ENCODE measurements around the gene RCAN2. TPM values are rescaled to one million over a fixed set of nuclear protein-coding genes. Genes with fewer than 3 reads are reported as not detected.

The RCAN2 gene
- total RNA-seq, 2 donors from 2014 or later, result 1.3 to 7.4 TPM

- H3K27ac Mint-ChIP-seq, result no peak overlapping the region
- no peak overlapping the region for H3K4me3 Mint-ChIP-seq
- no peak for ATAC-seq (replicated peaks in 1 of 2)
These were observed 14.9 kb downstream of the RCAN2 start for GRCh38 chr6:46476301-46476700.

GRCh38 chr6:46473881-46474280, 17.4 kb downstream of the RCAN2 start:
- Mint-ChIP-seq H3K27ac (no peak overlapping the region), H3K4me1 (ENCODE audit: low read depth) (no peaks in the 10 kb centered on the region), H3K27me3 (ENCODE audit: low read depth) (peaks cover 33% of the 10 kb centered on the region), H3K36me3 (ENCODE audit: insufficient read depth in 2 of 2) (no peaks in the 10 kb centered on the region), H3K9me3 (peaks cover 0 to 1% of the 10 kb centered on the region in 2 donors), H3K4me3 (no peak overlapping the region)
- ATAC-seq (replicated peaks in 1 of 2) (no peak), DNase-seq (no peak)

More at GRCh38 chr6:46476301-46476700, 14.9 kb downstream of the RCAN2 start:
- DNase-seq, result no peak
- Mint-ChIP-seq H3K36me3 (ENCODE audit: insufficient read depth in 2 of 2) (no peaks in the 10 kb centered on the region), H3K9me3 (no peaks in the 10 kb centered on the region), H3K4me1 (ENCODE audit: low read depth) (no peaks in the 10 kb centered on the region), H3K27me3 (ENCODE audit: low read depth) (peaks cover 26% of the 10 kb centered on the region)

DNA sequence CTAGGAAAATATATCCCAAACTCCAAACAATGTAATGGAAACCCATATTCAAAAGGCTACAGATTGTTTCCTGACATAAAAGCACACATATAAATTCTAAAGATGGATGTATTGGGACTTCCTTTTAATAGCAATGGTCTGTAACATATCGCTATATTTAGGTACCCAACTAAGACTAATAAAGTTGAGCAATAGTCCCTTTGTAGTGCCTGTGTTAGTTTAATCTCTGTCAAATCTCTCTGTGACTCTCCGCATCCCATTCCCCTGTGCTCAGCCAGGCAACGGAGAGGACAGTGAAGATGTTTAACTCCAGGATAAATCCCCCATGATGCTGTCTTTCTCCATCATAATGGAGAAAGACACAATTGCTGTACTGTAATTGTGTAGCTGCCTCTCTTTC, 19.0 kb downstream of the RCAN2 start:
- no peak for DNase-seq
- Mint-ChIP-seq H3K9me3 (peaks cover 0 to 1% of the 10 kb centered on the region in 2 donors), H3K4me1 (ENCODE audit: low read depth) (no peaks in the 10 kb centered on the region), H3K27ac (no peak overlapping the region), H3K27me3 (ENCODE audit: low read depth) (peaks cover 26% of the 10 kb centered on the region), H3K4me3 (no peak overlapping the region), H3K36me3 (ENCODE audit: insufficient read depth in 2 of 2) (no peaks in the 10 kb centered on the region)
- no peak for ATAC-seq (replicated peaks in 1 of 2)

DNA sequence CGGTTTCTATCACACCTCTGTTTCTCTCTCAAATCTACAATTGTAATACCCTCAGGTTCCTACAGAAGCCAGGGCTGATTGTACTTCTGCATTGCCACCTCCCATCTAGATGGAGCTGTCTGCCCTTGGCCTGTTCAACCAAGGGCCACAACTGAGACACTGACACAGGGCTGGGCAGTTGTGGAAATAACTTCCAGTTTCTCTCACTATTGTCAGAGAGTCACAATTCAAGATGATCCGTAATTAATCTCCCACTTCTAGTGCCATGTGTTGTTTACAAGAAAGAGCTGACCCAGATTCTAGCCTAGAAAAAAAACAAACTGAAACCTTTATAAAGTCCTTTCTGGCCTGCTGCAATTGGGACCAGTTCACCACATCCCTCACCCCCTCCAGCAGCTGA, 22.2 kb downstream of the RCAN2 start:
- Mint-ChIP-seq H3K36me3 (ENCODE audit: insufficient read depth in 2 of 2) (no peaks in the 10 kb centered on the region), H3K27me3 (ENCODE audit: low read depth) (peaks cover 18% of the 10 kb centered on the region), H3K9me3 (peaks cover 0 to 1% of the 10 kb centered on the region in 2 donors), H3K4me1 (ENCODE audit: low read depth) (no peaks in the 10 kb centered on the region), H3K4me3 (no peak overlapping the region), H3K27ac (no peak overlapping the region)
- DNase-seq (no peak), ATAC-seq (replicated peaks in 1 of 2) (no peak)

DNA sequence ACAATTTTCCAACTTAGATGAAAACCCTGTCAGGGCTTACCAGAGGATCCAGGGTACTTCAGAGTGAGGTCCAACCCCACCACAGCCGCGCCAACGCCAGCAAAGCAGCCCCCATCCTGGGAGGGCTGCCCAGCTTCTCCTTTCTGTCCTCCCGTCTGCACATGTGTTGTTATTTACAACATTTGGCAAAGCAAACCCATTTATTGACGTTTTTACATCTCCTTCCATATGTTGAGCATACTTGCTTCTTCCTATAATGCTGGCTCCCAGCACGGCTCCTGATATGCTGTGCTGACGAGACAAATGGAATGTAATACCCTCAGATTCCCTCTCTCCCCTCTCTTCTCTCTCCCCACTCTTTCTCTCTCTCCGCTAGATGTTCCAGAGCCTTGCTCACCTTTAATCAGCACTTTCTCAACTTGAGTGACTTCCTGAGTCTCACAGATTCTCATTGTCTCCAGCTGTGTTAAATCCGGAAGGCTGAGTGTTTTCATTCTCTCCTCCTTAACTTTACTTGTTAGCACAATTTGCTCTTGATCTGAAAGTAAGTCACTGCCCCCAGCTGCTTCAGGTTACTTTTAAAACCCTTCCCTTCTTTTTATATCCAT, 22.7 kb downstream of the RCAN2 start:
- peaks cover 0 to 1% of the 10 kb centered on the region in 2 donors for H3K9me3 Mint-ChIP-seq
- H3K27me3 Mint-ChIP-seq (ENCODE audit: low read depth), result peaks cover 18% of the 10 kb centered on the region
- no peak overlapping the region for H3K27ac Mint-ChIP-seq
- ATAC-seq (replicated peaks in 1 of 2) (no peak), DNase-seq (no peak)
- H3K4me3 Mint-ChIP-seq, result no peak overlapping the region
- H3K4me1 Mint-ChIP-seq (ENCODE audit: low read depth), result no peaks in the 10 kb centered on the region
- H3K36me3 Mint-ChIP-seq (ENCODE audit: insufficient read depth in 2 of 2), result no peaks in the 10 kb centered on the region

GRCh38 chr6:46466570-46466969, 24.7 kb downstream of the RCAN2 start:
- H3K9me3 Mint-ChIP-seq, result peaks cover 0 to 1% of the 10 kb centered on the region in 2 donors
- ATAC-seq (replicated peaks in 1 of 2) (no peak), DNase-seq (no peak)
- no peaks in the 10 kb centered on the region for H3K36me3 Mint-ChIP-seq (ENCODE audit: insufficient read depth in 2 of 2)
- peaks cover 32% of the 10 kb centered on the region for H3K27me3 Mint-ChIP-seq (ENCODE audit: low read depth)
- H3K4me3 Mint-ChIP-seq, result no peak overlapping the region
- H3K4me1 Mint-ChIP-seq (ENCODE audit: low read depth), result no peaks in the 10 kb centered on the region
- no peak overlapping the region for H3K27ac Mint-ChIP-seq

GRCh38 chr6:46465294-46466165, 25.7 kb downstream of the RCAN2 start:
- H3K9me3 Mint-ChIP-seq, result no peaks in the 10 kb centered on the region
- no peak for DNase-seq
- ATAC-seq (replicated peaks in 1 of 2), result peak in 1 of 2 donors; percentile 23
- no peak overlapping the region for H3K4me3 Mint-ChIP-seq
- H3K36me3 Mint-ChIP-seq (ENCODE audit: insufficient read depth in 2 of 2), result no peaks in the 10 kb centered on the region
- H3K4me1 Mint-ChIP-seq (ENCODE audit: low read depth), result no peaks in the 10 kb centered on the region
- peaks cover 24% of the 10 kb centered on the region for H3K27me3 Mint-ChIP-seq (ENCODE audit: low read depth)
- no peak overlapping the region for H3K27ac Mint-ChIP-seq

GRCh38 chr6:46456297-46456696, 35.0 kb downstream of the RCAN2 start:
- ATAC-seq (replicated peaks in 1 of 2), result no peak
- no peak overlapping the region for H3K4me3 Mint-ChIP-seq
- no peaks in the 10 kb centered on the region for H3K4me1 Mint-ChIP-seq (ENCODE audit: low read depth)
- H3K9me3 Mint-ChIP-seq, result no peaks in the 10 kb centered on the region
- DNase-seq, result no peak
- H3K27me3 Mint-ChIP-seq (ENCODE audit: low read depth), result peaks cover 28% of the 10 kb centered on the region
- no peak overlapping the region for H3K27ac Mint-ChIP-seq
- H3K36me3 Mint-ChIP-seq (ENCODE audit: insufficient read depth in 2 of 2), result no peaks in the 10 kb centered on the region

DNA sequence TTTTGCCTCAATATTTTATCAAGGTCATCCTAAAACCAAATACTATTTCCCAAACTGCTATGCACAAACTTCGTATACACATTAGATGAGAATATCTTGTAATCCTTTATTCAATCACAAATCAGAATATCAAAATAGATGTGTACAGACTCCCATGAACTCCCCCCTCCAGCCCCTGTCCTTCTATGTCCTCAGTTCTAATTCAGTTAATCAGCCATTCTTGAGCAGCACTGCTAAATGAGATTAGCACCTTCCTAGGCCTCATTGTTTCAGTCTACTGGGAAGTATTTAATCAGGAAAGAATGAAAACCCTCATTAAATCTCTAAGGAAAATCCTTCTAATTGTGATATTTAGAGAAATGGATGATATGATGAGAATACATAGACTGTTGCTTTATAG, 36.6 kb downstream of the RCAN2 start:
- DNase-seq, result no peak
- peaks cover 26% of the 10 kb centered on the region for H3K27me3 Mint-ChIP-seq (ENCODE audit: low read depth)
- H3K4me1 Mint-ChIP-seq (ENCODE audit: low read depth), result no peaks in the 10 kb centered on the region
- H3K27ac Mint-ChIP-seq, result no peak overlapping the region
- no peaks in the 10 kb centered on the region for H3K36me3 Mint-ChIP-seq (ENCODE audit: insufficient read depth in 2 of 2)
- H3K4me3 Mint-ChIP-seq, result no peak overlapping the region
- H3K9me3 Mint-ChIP-seq, result peaks cover 0 to 4% of the 10 kb centered on the region in 2 donors
- ATAC-seq (replicated peaks in 1 of 2), result no peak

- Mint-ChIP-seq H3K27ac (no peak overlapping the region), H3K36me3 (ENCODE audit: insufficient read depth in 2 of 2) (no peaks in the 10 kb centered on the region), H3K27me3 (ENCODE audit: low read depth) (peaks cover 21% of the 10 kb centered on the region), H3K4me3 (no peak overlapping the region), H3K4me1 (ENCODE audit: low read depth) (no peaks in the 10 kb centered on the region), H3K9me3 (peaks cover 0 to 4% of the 10 kb centered on the region in 2 donors)
- ATAC-seq (replicated peaks in 1 of 2) (no peak), DNase-seq (no peak)
These were observed 37.4 kb downstream of the RCAN2 start for GRCh38 chr6:46453741-46454316.

GRCh38 chr6:46453216-46453615, 38.0 kb downstream of the RCAN2 start:
- no peak for ATAC-seq (replicated peaks in 1 of 2)
- no peak overlapping the region for H3K4me3 Mint-ChIP-seq
- no peak overlapping the region for H3K27ac Mint-ChIP-seq
- H3K9me3 Mint-ChIP-seq, result peaks cover 2 to 4% of the 10 kb centered on the region in 2 donors
- peaks cover 21% of the 10 kb centered on the region for H3K27me3 Mint-ChIP-seq (ENCODE audit: low read depth)
- no peaks in the 10 kb centered on the region for H3K4me1 Mint-ChIP-seq (ENCODE audit: low read depth)
- no peaks in the 10 kb centered on the region for H3K36me3 Mint-ChIP-seq (ENCODE audit: insufficient read depth in 2 of 2)
- no peak for DNase-seq

DNA sequence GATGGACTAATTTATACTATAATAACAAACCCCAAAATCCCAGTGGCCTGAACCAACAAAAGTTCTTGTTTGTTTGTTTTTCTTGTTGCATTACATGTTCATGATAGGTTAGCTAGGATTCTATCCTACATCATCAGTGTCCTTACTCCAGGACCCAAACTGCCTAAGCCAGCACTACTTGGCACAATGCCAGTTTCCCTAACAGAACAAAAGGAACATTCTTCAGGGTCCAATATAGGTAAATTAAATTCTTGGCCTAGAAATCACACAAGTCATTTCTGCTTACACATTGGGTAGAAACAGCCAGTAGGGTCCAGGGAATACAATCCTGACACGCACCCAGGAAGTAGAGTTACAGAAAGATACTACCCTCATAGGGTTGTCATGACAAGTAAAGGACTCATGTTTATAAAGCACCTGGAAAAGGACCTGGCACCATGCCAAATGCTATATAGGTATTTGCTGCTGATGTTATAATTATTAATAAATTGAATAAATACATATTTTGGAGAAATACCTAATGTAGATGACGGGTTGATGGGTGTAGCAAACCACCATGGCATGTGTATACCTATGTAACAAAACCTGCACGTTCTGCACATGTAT, 38.8 kb downstream of the RCAN2 start:
- peaks cover 14% of the 10 kb centered on the region for H3K27me3 Mint-ChIP-seq (ENCODE audit: low read depth)
- no peaks in the 10 kb centered on the region for H3K4me1 Mint-ChIP-seq (ENCODE audit: low read depth)
- H3K36me3 Mint-ChIP-seq (ENCODE audit: insufficient read depth in 2 of 2), result no peaks in the 10 kb centered on the region
- peaks cover 5% of the 10 kb centered on the region in 2 donors for H3K9me3 Mint-ChIP-seq
- no peak for DNase-seq
- no peak for ATAC-seq (replicated peaks in 1 of 2)
- no peak overlapping the region for H3K4me3 Mint-ChIP-seq
- no peak overlapping the region for H3K27ac Mint-ChIP-seq

DNA sequence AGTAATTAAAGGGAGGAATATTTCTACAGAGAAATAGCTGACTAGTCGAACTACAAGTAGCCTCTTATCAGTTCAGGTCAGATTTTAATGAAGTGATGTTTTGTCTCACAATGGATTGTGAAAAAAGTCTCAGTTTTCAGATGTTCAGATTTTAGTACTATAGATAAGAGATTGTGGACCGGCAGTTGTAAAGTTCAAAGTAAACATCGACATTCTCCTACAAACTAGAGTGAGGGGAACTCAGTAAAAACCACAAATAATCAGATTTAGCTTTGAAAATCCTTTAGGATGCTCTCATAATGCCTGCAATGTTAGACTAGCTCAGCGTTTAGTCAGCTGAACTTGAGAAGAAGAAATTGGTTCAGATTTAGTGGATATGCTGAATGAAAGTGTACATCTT, 39.9 kb downstream of the RCAN2 start:
- H3K4me3 Mint-ChIP-seq, result no peak overlapping the region
- ATAC-seq (replicated peaks in 1 of 2), result no peak

More for the DNA sequence above, 39.9 kb downstream of the RCAN2 start:
- H3K27me3 Mint-ChIP-seq (ENCODE audit: low read depth), result peaks cover 5% of the 10 kb centered on the region
- H3K9me3 Mint-ChIP-seq, result peaks cover 5% of the 10 kb centered on the region in 2 donors
- DNase-seq, result no peak
- no peaks in the 10 kb centered on the region for H3K4me1 Mint-ChIP-seq (ENCODE audit: low read depth)
- no peak overlapping the region for H3K27ac Mint-ChIP-seq
- H3K36me3 Mint-ChIP-seq (ENCODE audit: insufficient read depth in 2 of 2), result no peaks in the 10 kb centered on the region
